GM12875 (cell line): ENCODE data around the gene DLG5.

Experiments
- H3K4me3 ChIP-seq: one replicate; pipeline ENCODE4 v1.5.1; 2011; ENCODE audit warnings: low read depth, low read length, control low read depth
- TF ChIP-seq, protein P1 (sequence below): IDR thresholded peaks from 2 replicates; pipeline ENCODE4 v1.5.1; 2011; ENCODE audit warnings: low read depth, mild to moderate bottlenecking, control low read depth, inconsistent platforms, low read length, moderate library complexity, borderline replicate concordance; ENCODE audit not compliant: insufficient read depth

Gene DLG5

DNA sequence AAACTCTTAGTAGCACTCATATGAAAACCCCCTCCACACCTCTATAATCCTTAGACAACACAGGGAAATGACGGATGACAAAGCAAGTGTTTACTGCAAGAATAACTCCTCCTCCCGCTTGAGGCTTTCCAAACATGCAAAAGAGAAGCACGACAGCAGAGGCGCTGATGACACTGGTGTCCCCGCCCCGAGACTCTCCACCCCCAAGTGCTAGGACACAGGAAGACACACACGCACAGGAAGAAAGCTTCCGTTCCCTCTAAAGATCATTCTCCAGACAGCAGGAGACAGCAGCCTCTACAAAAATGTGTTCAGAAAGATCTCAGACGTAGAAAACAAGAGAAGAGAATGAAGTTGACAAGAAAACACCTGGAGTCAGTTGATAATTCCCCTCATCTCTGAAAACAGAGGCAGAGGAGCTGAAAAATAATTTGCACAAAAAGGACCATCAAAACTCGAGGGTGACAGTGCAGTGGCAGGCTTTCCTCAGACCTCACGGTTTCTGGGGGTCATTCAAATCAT lies 90.2 kb downstream of the DLG5 start:
- H3K4me3 ChIP-seq = no peak overlapping the region
- TF ChIP-seq, protein P1, sequence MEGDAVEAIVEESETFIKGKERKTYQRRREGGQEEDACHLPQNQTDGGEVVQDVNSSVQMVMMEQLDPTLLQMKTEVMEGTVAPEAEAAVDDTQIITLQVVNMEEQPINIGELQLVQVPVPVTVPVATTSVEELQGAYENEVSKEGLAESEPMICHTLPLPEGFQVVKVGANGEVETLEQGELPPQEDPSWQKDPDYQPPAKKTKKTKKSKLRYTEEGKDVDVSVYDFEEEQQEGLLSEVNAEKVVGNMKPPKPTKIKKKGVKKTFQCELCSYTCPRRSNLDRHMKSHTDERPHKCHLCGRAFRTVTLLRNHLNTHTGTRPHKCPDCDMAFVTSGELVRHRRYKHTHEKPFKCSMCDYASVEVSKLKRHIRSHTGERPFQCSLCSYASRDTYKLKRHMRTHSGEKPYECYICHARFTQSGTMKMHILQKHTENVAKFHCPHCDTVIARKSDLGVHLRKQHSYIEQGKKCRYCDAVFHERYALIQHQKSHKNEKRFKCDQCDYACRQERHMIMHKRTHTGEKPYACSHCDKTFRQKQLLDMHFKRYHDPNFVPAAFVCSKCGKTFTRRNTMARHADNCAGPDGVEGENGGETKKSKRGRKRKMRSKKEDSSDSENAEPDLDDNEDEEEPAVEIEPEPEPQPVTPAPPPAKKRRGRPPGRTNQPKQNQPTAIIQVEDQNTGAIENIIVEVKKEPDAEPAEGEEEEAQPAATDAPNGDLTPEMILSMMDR = no peak

DNA sequence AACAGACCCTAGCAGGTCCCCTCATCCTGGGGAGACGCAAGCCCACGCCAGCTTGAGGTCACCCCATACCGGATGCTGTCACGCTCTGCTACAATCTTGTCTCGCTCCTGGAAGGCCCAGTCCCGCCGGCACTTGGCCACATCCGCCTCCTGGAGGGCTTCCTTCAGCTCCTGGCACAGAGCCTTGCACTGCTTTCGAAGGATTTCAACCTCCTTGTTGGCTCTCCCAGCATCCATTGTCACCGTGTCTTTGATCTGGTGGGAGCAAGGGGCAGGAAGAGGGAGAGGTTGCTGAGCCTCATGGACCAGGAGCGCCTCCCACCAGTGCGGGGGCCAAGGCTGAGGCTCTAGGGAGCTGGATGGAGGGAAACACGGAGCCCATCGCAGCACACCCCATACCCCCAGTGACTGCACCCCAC lies 90.9 kb downstream of the DLG5 start:
- H3K4me3 ChIP-seq = no peak overlapping the region
- TF ChIP-seq, protein P1 = no peak

DNA sequence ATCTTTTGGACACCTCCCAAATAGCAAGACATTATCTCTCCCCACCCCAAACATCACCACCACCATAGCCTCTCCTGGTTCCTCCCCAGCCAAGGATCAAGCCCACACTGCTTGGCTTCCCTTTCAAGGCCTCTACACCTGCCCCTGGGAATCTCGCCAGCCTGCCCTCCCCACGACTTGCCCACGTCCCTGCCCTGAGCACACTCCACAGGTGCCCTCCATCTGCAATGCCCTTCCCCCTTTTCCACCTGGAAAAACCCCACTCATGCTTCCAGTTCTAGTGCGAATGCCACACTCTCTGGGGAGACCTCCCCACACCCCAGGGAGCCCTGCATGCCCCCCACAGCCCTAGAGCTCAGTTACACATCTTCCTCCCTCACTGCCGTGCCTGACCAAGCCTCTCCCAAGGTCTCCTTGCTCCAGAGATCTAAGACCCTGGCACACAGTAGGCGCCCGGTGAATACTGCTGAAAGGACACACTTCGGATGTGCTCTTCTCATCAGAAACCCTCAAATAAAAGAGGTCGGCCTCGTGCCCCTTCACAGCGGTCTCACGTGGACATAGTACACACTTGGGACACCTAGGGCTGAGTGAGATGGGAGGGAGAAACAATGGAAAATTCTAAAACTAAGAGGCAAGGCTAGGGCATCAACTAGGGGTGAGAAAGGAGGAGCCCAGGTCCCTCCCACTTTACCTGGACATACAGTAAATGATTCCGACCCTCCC lies 91.4 kb downstream of the DLG5 start:
- TF ChIP-seq, protein P1 = no peak
- H3K4me3 ChIP-seq = no peak overlapping the region

DNA sequence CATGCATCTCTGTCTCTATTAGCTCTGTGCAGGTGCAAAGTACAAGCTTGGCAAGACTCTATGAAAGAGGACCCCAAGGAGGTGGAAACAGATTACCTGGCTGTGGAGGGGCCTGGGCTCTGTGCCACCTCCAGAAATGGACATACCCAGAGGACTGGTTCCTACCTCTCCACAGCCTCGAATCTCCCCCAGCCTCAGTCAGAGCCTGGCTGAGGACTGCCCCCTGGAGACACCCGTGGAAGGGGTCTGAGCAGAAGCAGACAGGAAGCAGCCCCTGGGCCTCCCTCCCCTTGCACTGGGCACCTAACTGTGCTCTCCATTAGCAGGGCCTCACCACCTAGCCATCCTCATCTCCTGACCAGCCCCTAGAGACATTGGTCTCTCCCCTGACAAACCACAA lies 92.0 kb downstream of the DLG5 start:
- no peak overlapping the region for H3K4me3 ChIP-seq
- TF ChIP-seq, protein P1 = no peak

DNA sequence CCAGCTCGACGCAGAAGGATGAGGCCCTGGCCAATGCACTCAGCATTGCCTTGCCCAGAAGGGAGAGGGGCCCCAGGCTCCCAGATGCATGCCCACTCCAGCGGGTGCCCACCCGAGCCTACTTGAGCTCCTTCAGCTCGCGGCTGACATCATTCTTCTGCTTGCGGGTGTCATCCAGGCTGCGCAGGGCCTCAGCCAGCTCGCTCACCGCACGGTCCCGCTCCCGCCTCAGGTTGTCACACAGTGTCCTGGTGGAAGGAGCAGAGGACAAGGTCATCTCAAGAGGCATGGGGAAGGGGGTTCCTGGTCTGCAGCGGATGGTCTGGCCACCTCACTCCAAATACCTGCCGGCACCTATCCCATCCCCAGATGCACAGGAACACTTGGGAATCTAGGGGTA lies 92.8 kb downstream of the DLG5 start:
- TF ChIP-seq, protein P1 = no peak
- no peak overlapping the region for H3K4me3 ChIP-seq

DNA sequence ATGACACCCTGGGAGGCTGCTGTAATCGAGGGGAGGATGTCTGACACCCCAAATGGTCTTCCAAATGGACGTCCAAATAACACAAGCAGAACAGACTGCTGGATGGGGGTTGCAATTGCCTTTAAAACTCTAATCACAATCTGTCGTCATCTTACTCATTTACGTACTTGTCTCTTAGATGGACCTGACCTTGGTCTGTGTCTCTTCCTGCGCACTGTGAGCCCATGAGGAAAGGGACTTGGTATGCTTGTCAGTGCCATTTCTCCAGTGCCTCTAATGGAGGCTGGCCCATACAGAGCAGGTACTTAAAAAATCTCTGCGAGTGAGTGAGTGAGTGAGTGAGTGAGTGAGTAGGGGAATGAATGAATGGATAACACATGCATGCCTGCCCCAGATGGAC lies 93.3 kb downstream of the DLG5 start:
- TF ChIP-seq, protein P1 = no peak
- H3K4me3 ChIP-seq = no peak overlapping the region

DNA sequence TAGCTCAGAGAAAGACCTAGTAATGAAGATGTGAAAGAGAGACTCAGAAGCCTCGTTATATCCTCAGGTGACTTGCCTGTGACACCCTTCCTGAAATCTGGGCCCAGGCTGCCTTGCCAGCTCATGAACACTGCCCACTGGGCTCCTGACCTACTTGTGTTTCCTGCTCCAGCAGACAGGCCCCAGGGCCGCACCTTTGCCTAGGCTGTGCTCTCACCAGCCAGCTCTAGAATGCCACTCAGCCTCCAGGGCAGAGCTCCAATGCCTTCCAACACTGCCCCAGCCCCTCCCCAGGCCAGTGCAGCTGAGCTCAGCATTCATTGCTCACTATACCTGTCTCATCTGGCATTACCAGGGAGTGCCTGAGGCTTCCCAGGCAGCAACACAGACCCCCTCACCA lies 94.3 kb downstream of the DLG5 start:
- TF ChIP-seq, protein P1 = no peak
- H3K4me3 ChIP-seq = no peak overlapping the region
